Type B pancreatic cell (in vitro differentiated cells): ENCODE measurements around the gene JHY. TPM values are rescaled to one million over a fixed set of nuclear protein-coding genes. Genes with fewer than 3 reads are reported as not detected.

Experiments used
- DNase-seq: peaks from one replicate; pipeline ENCODE4 v3.0.0; 2021; ENCODE audit warnings: mixed read lengths; ENCODE audit not compliant: unreplicated experiment; ENCODE audit errors: extremely low spot score
- H3K27ac Mint-ChIP-seq: 2 replicates; pipeline ENCODE4 v1.8.0; 2021; ENCODE audit warnings: mild to moderate bottlenecking, mixed read lengths
- H3K27me3 Mint-ChIP-seq: 2 replicates; pipeline ENCODE4 v1.8.0; 2021; ENCODE audit warnings: mixed read lengths
- H3K36me3 Mint-ChIP-seq: 2 replicates; pipeline ENCODE4 v1.8.0; 2021; ENCODE audit warnings: mixed read lengths
- H3K4me1 Mint-ChIP-seq: one replicate; pipeline ENCODE4 v1.8.0; 2021; ENCODE audit warnings: mixed read lengths; ENCODE audit not compliant: unreplicated experiment
- H3K4me3 Mint-ChIP-seq: 2 replicates; pipeline ENCODE4 v1.8.0; 2021; ENCODE audit warnings: mild to moderate bottlenecking, mixed read lengths
- H3K9me3 Mint-ChIP-seq: 2 replicates; pipeline ENCODE4 v1.8.0; 2021; ENCODE audit warnings: mixed read lengths
- CTCF ChIP-seq: fragments of 200-600 bp; sonication (generic); conservative IDR thresholded peaks from 2 replicates; pipeline ENCODE4 v1.5.0; 2021; ENCODE audit warnings: antibody characterized with exemption, mild to moderate bottlenecking
- total RNA-seq: library from RNA; stranded (reverse); gene quantifications from 2 replicates; pipeline ENCODE4 v1.2.1, GENCODE V29; 2021; ENCODE audit warnings: low replicate concordance

JHY gene
- total RNA-seq, 1 donor from 2014 or later = 3.7 TPM

GRCh38 chr11:122922893-122923292 is 40.3 kb downstream of the JHY start:
- no peak overlapping the region for H3K4me3 Mint-ChIP-seq
- TF ChIP-seq CTCF = no peak
- peaks cover 4% of the 10 kb centered on the region for H3K27me3 Mint-ChIP-seq
- H3K36me3 Mint-ChIP-seq = no peaks in the 10 kb centered on the region
- DNase-seq = no peak
- peaks cover 8% of the 10 kb centered on the region for H3K4me1 Mint-ChIP-seq
- no peak overlapping the region for H3K27ac Mint-ChIP-seq
- no peaks in the 10 kb centered on the region for H3K9me3 Mint-ChIP-seq

DNA sequence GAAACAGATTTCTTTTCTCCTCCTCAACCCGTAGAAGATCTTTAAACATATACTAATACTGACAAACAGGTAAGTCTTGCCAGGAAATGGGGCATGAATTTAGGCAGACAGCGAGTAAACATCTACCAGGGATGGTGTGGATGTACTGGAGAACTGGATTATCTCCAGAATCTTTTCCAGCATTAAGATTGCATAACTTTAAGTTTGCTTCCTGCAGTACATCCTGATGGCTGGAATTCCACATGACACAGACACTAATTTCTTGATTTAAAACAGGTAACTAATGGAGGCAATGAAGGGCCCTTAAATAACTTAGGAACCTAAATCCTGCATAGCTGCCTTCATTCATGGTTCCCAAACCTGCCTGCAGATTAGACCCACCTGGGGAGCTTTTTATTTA is 40.7 kb downstream of the JHY start:
- no peak overlapping the region for H3K27ac Mint-ChIP-seq
- no peak for DNase-seq
- peaks cover 4% of the 10 kb centered on the region for H3K27me3 Mint-ChIP-seq
- H3K4me1 Mint-ChIP-seq = peaks cover 8% of the 10 kb centered on the region
- no peak for TF ChIP-seq CTCF
- H3K36me3 Mint-ChIP-seq = no peaks in the 10 kb centered on the region
- no peaks in the 10 kb centered on the region for H3K9me3 Mint-ChIP-seq
- H3K4me3 Mint-ChIP-seq = no peak overlapping the region

GRCh38 chr11:122931510-122931909 is 49.0 kb downstream of the JHY start:
- no peak for TF ChIP-seq CTCF
- Mint-ChIP-seq H3K4me1 (no peaks in the 10 kb centered on the region), H3K4me3 (no peak overlapping the region), H3K27ac (no peak overlapping the region), H3K36me3 (no peaks in the 10 kb centered on the region), H3K9me3 (peaks cover 4% of the 10 kb centered on the region), H3K27me3 (peaks cover 3% of the 10 kb centered on the region)
- DNase-seq = no peak

GRCh38 chr11:122933416-122933815 is 50.9 kb downstream of the JHY start:
- H3K27me3 Mint-ChIP-seq = peaks cover 3% of the 10 kb centered on the region
- DNase-seq = no peak
- no peak for TF ChIP-seq CTCF
- no peak overlapping the region for H3K27ac Mint-ChIP-seq
- peaks cover 4% of the 10 kb centered on the region for H3K9me3 Mint-ChIP-seq
- H3K4me1 Mint-ChIP-seq = no peaks in the 10 kb centered on the region
- H3K4me3 Mint-ChIP-seq = no peak overlapping the region
- H3K36me3 Mint-ChIP-seq = no peaks in the 10 kb centered on the region

DNA sequence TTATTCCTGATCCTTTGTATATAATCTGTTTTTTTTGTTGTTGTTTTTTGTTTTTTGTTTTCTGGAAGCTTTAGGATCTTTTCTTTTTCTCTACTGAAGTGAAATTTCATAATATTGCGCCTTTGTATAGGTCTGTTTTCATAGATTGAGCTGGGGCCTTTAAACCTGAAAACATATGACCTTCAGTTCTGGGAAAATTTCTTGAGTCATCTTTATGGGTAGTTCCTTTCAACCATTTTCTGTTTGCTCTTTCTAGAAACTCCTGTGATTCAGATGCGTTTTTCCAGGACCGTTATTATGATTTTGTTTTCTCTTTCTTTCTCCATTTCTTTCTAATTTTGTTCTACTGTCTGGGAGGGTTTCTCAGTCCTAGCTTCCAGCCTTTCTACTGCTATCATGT is 55.4 kb downstream of the JHY start:
- Mint-ChIP-seq H3K27ac (no peak overlapping the region), H3K27me3 (no peaks in the 10 kb centered on the region), H3K4me1 (no peaks in the 10 kb centered on the region), H3K36me3 (no peaks in the 10 kb centered on the region), H3K4me3 (no peak overlapping the region), H3K9me3 (peaks cover 4% of the 10 kb centered on the region)
- no peak for DNase-seq
- TF ChIP-seq CTCF = no peak

DNA sequence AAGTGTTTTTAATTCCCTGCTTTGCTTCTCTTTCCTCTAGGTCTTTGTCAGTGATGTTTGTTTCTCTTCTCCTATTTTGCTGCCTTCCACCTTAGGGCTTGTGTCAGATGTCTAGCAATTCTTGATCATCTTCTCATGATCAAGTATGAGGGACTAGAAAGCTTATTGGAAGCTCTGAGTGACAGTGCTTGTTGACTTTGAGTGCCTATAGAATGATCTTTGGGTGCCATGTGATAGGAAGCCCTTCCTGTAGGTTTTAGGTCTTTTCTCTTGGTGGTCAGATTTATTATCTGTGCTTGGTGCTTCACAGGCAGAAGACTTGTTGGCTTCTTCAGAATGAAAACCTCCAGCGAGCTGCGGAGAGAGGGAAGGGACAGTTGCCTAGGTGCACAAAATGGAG is 56.0 kb downstream of the JHY start:
- Mint-ChIP-seq H3K9me3 (peaks cover 4% of the 10 kb centered on the region), H3K4me1 (no peaks in the 10 kb centered on the region), H3K4me3 (no peak overlapping the region), H3K27ac (no peak overlapping the region), H3K36me3 (no peaks in the 10 kb centered on the region), H3K27me3 (no peaks in the 10 kb centered on the region)
- no peak for TF ChIP-seq CTCF
- DNase-seq = no peak
